GM12891 (cell line): ENCODE data around the gene FBXL17.

Experiments
- POLR2A ChIP-seq: IDR thresholded peaks from 2 replicates; pipeline ENCODE4 v1.6.1; 2011; ENCODE audit warnings: low read depth, low read length, control low read depth
- POLR2AphosphoS5 ChIP-seq: IDR thresholded peaks from 2 replicates; pipeline ENCODE4 v1.6.1; 2011; ENCODE audit warnings: low read depth, low read length, control low read depth
- TAF1 ChIP-seq: IDR thresholded peaks from 2 replicates; pipeline ENCODE4 v1.6.1; 2011; ENCODE audit warnings: low read depth, low read length, control low read depth

GRCh38 chr5:108206707-108207106 lies 175.2 kb downstream of the FBXL17 start:
- TF ChIP-seq TAF1 (no peak), POLR2AphosphoS5 (no peak), POLR2A (no peak)
